H9 (cell line): Measurements from ENCODE around the gene PRSS27. TPM values are rescaled to one million over a fixed set of nuclear protein-coding genes. Genes with fewer than 3 reads are reported as not detected.

Experiments
- DNase-seq: peaks from one replicate; pipeline ENCODE4 v3.0.0-alpha.2; 2017
- H2AFZ ChIP-seq: one replicate; pipeline ENCODE4 v1.6.1; 2013; ENCODE audit warnings: mild to moderate bottlenecking, low read length, control low read depth, moderate library complexity
- H2AK5ac ChIP-seq: 2 replicates; pipeline ENCODE4 v1.6.1; 2013; ENCODE audit warnings: low read length, control low read depth, mixed read lengths; ENCODE audit not compliant: insufficient read length
- H2BK120ac ChIP-seq: one replicate; pipeline ENCODE4 v1.6.1; 2013; ENCODE audit warnings: low read depth, mild to moderate bottlenecking, low read length, control low read depth, inconsistent platforms; ENCODE audit not compliant: poor library complexity, severe bottlenecking
- H2BK12ac ChIP-seq: 2 replicates; pipeline ENCODE4 v1.6.1; 2013; ENCODE audit warnings: low read length, control low read depth, mixed read lengths, low read depth; ENCODE audit not compliant: insufficient read length
- H2BK15ac ChIP-seq: 2 replicates; pipeline ENCODE4 v1.6.1; 2013; ENCODE audit warnings: low read depth, low read length, control low read depth
- H2BK20ac ChIP-seq: one replicate; pipeline ENCODE4 v1.6.1; 2013; ENCODE audit warnings: low read depth, mild to moderate bottlenecking, low read length, control low read depth, inconsistent platforms; ENCODE audit not compliant: poor library complexity, severe bottlenecking
- H2BK5ac ChIP-seq: 2 replicates; pipeline ENCODE4 v1.6.1; 2013; ENCODE audit warnings: low read length, control low read depth, mixed read lengths; ENCODE audit not compliant: insufficient read length
- H3K14ac ChIP-seq: 2 replicates; pipeline ENCODE4 v1.6.1; 2013; ENCODE audit warnings: low read length, control low read depth; ENCODE audit not compliant: insufficient read depth
- H3K18ac ChIP-seq: 2 replicates; pipeline ENCODE4 v1.6.1; 2013; ENCODE audit warnings: low read depth, mild to moderate bottlenecking, mixed read lengths, low read length, control low read depth; ENCODE audit not compliant: insufficient read length
- H3K23ac ChIP-seq: 2 replicates; pipeline ENCODE4 v1.6.1; 2013; ENCODE audit warnings: low read length, control low read depth, mixed read lengths, low read depth; ENCODE audit not compliant: insufficient read length
- H3K23me2 ChIP-seq: 2 replicates; pipeline ENCODE4 v1.6.1; 2013; ENCODE audit warnings: low read depth, mild to moderate bottlenecking, mixed read lengths, low read length, control low read depth; ENCODE audit not compliant: insufficient read length, poor library complexity, severe bottlenecking
- H3K27ac ChIP-seq: 2 replicates; pipeline ENCODE4 v1.5.1; 2013; ENCODE audit warnings: low read length, control low read depth, mixed read lengths, low read depth; ENCODE audit not compliant: insufficient read length
- H3K27me3 ChIP-seq: 2 replicates; pipeline ENCODE4 v1.6.1; 2013; ENCODE audit warnings: low read length, control low read depth, inconsistent platforms; ENCODE audit not compliant: insufficient read depth
- H3K4ac ChIP-seq: 2 replicates; pipeline ENCODE4 v1.6.1; 2013; ENCODE audit warnings: low read depth, mild to moderate bottlenecking, control low read depth, inconsistent platforms, low read length, moderate library complexity
- H3K4me1 ChIP-seq: 2 replicates; pipeline ENCODE4 v1.6.1; 2013; ENCODE audit warnings: low read length, control low read depth, inconsistent platforms; ENCODE audit not compliant: insufficient read depth
- H3K4me2 ChIP-seq: 2 replicates; pipeline ENCODE4 v1.6.1; 2013; ENCODE audit warnings: low read length, control low read depth, mixed read lengths; ENCODE audit not compliant: insufficient read length, insufficient read depth
- H3K56ac ChIP-seq: 2 replicates; pipeline ENCODE4 v1.6.1; 2013; ENCODE audit warnings: low read depth, mild to moderate bottlenecking, mixed read lengths, low read length, control low read depth; ENCODE audit not compliant: insufficient read length
- H3K79me1 ChIP-seq: 2 replicates; pipeline ENCODE4 v1.6.1; 2013; ENCODE audit warnings: low read depth, mild to moderate bottlenecking, moderate library complexity, low read length, control low read depth, inconsistent platforms; ENCODE audit not compliant: insufficient read depth, poor library complexity, severe bottlenecking
- H3K79me2 ChIP-seq: 2 replicates; pipeline ENCODE4 v1.6.1; 2013; ENCODE audit warnings: low read length, control low read depth, inconsistent platforms; ENCODE audit not compliant: insufficient read depth
- H3K9ac ChIP-seq: 2 replicates; pipeline ENCODE4 v1.6.1; 2013; ENCODE audit warnings: low read length, control low read depth, mixed read lengths; ENCODE audit not compliant: insufficient read length; ENCODE audit errors: extremely low read depth
- H3K9me3 ChIP-seq: one replicate; pipeline ENCODE4 v1.6.1; 2013; ENCODE audit warnings: low read depth, low read length, inconsistent platforms; ENCODE audit not compliant: control insufficient read depth
- H3T11ph ChIP-seq: one replicate; pipeline ENCODE4 v1.6.1; 2013; ENCODE audit warnings: mild to moderate bottlenecking, low read length, control low read depth, inconsistent platforms
- H4K20me1 ChIP-seq: one replicate; pipeline ENCODE4 v1.6.1; 2013; ENCODE audit not compliant: control insufficient read depth, insufficient read length, insufficient read depth
- H4K5ac ChIP-seq: 2 replicates; pipeline ENCODE4 v1.6.1; 2013; ENCODE audit warnings: low read depth, mild to moderate bottlenecking, mixed read lengths, low read length, control low read depth; ENCODE audit not compliant: insufficient read length
- H4K8ac ChIP-seq: replicated peaks from 2 replicates; pipeline ENCODE4 v1.6.1; 2013; ENCODE audit warnings: low read length, control low read depth, mixed read lengths, low read depth; ENCODE audit not compliant: insufficient read length
- H4K91ac ChIP-seq: 2 replicates; pipeline ENCODE4 v1.6.1; 2013; ENCODE audit warnings: low read depth, mild to moderate bottlenecking, moderate library complexity, mixed read lengths, low read length, control low read depth; ENCODE audit not compliant: insufficient read length
- H3K27ac Mint-ChIP-seq, 3 experiments: 2 replicates in 2 of 3; 3 replicates in 1 of 3; pipeline ENCODE4 v1.8.0; 2020 to 2021; ENCODE audit warnings: mixed read lengths in 3 of 3, mild to moderate bottlenecking in 1 of 3, moderate library complexity in 1 of 3
- H3K27me3 Mint-ChIP-seq: 2 replicates; pipeline ENCODE4 v1.8.0; 2021; ENCODE audit warnings: low read depth, mild to moderate bottlenecking, moderate library complexity, mixed read lengths
- H3K36me3 Mint-ChIP-seq, 3 experiments: 2 replicates in 2 of 3; 3 replicates in 1 of 3; pipeline ENCODE4 v1.8.0; 2020 to 2021; ENCODE audit warnings: low read depth in 3 of 3, mixed read lengths in 3 of 3; ENCODE audit not compliant: insufficient read depth in 1 of 3
- H3K4me1 Mint-ChIP-seq, 2 experiments: 2 replicates each; pipeline ENCODE4 v1.8.0; 2020; ENCODE audit warnings: mixed read lengths in 2 of 2
- H3K4me3 Mint-ChIP-seq, 2 experiments: 2 replicates in 1 of 2; 3 replicates in 1 of 2; pipeline ENCODE4 v1.8.0; 2020 to 2021; ENCODE audit warnings: mild to moderate bottlenecking in 2 of 2, mixed read lengths in 2 of 2, moderate library complexity in 1 of 2
- H3K9me3 Mint-ChIP-seq, 2 experiments: 2 replicates in 1 of 2; 3 replicates in 1 of 2; pipeline ENCODE4 v1.8.0; 2020; ENCODE audit warnings: mild to moderate bottlenecking in 2 of 2, mixed read lengths in 2 of 2, moderate library complexity in 1 of 2
- CTCF ChIP-seq: fragments of 200-600 bp; sonication (generic); conservative IDR thresholded peaks from 3 replicates; pipeline ENCODE4 v1.8.0; 2021; ENCODE audit warnings: antibody characterized with exemption, mild to moderate bottlenecking
- WGBS: extraction: QIAGEN DNeasy Blood & Tissue Kit; methylation state at CpG from one replicate; pipeline ENCODE4 v1.1.7; 2013; ENCODE audit warnings: missing lambda C conversion rate, low lambda C conversion rate, mixed read lengths; ENCODE audit not compliant: insufficient read length; ENCODE audit errors: extremely low coverage; 5-methylcytosine and 5-hydroxymethylcytosine counted together
- total RNA-seq: library from RNA; stranded (reverse); gene quantifications from 2 replicates; pipeline ENCODE4 v1.2.1, GENCODE V29; 2021

PRSS27 gene
- total RNA-seq, 1 experiment from 2014 or later = 5.0 TPM

DNA sequence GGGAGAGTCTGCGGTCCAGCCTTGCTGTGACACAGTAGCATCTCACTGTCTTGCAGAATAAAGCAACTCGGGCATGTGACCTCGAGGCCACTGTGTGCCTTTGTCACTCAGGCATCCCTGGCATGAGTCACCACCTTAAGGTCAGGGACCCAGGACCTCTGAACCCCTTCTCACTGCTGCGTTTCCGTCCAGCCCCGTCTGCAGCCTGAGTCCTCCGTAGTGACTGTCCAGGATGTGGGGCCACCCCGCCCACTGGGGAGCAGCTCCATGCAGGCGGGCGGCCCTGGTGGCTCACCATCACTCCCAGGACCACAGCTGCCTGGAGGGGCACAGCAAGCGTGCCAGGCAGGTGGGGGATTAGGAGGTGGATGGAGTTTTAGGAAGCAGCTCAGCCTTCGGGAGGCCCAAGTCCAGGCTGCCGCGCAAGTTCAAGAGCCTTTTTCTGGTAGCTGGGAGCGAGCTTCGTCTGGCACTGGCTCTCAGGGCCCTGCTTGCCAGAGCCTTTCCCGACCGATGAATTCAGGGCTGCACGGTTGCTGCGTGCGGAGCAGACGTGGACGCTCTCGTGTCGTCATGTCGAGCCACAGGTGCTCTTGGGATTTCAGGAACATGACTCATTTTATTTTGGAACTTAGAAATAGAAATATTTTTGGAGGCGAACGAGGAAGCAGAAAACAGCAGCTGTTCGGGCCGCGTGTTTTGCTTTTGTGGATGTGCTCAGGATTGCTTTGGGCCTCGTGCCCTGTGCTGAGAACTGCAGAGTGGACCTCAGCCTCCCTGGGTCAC lies 20.9 kb downstream of the PRSS27 start:
- no peak overlapping the region for H3K27ac Mint-ChIP-seq
- no peak overlapping the region for H2AFZ ChIP-seq
- no peak overlapping the region for H3K4me2 ChIP-seq
- H3K23me2 ChIP-seq = no peaks in the 10 kb centered on the region
- no peaks in the 10 kb centered on the region for H3K79me2 ChIP-seq
- no peaks in the 10 kb centered on the region for H3K9me3 ChIP-seq
- H3K4me1 ChIP-seq = no peaks in the 10 kb centered on the region
- no peak overlapping the region for H2BK5ac ChIP-seq
- no peaks in the 10 kb centered on the region for H3K9me3 Mint-ChIP-seq
- no peak overlapping the region for H3K4me3 Mint-ChIP-seq
- no peak for TF ChIP-seq CTCF
- no peak overlapping the region for H3K4ac ChIP-seq
- no peaks in the 10 kb centered on the region for H3K27me3 ChIP-seq
- no peak overlapping the region for H3K23ac ChIP-seq
- no peak overlapping the region for H3K18ac ChIP-seq
- no peak overlapping the region for H2AK5ac ChIP-seq
- H3T11ph ChIP-seq = no peak overlapping the region
- no peak overlapping the region; the same call in 1 of the 2 replicates for H3K14ac ChIP-seq
- H2BK20ac ChIP-seq = no peak overlapping the region
- H3K36me3 Mint-ChIP-seq = peaks cover 7 to 26% (median 22%) of the 10 kb centered on the region in 3 experiments; a peak in 6 of 7 replicates
- H3K9ac ChIP-seq = no peak overlapping the region
- DNase-seq = no peak
- H4K91ac ChIP-seq = no peak overlapping the region
- no peaks in the 10 kb centered on the region for H4K20me1 ChIP-seq
- H3K56ac ChIP-seq = no peak overlapping the region
- H4K8ac ChIP-seq = peak overlapping the region; percentile 61
- no peak overlapping the region for H2BK120ac ChIP-seq
- H3K79me1 ChIP-seq = no peaks in the 10 kb centered on the region
- H3K4me1 Mint-ChIP-seq = no peaks in the 10 kb centered on the region
- no peak overlapping the region for H4K5ac ChIP-seq
- WGBS = no CpG with 5 or more reads among the region's 32 CpGs
- no peak overlapping the region for H2BK15ac ChIP-seq
- H3K27ac ChIP-seq = no peak overlapping the region
- no peak overlapping the region for H2BK12ac ChIP-seq
- no peaks in the 10 kb centered on the region for H3K27me3 Mint-ChIP-seq
